GM12873 (cell line): ENCODE measurements around the gene TNRC6A.

ENCODE experiments used
- CTCF ChIP-seq: IDR thresholded peaks from 2 replicates; pipeline ENCODE4 v1.5.1; 2012; ENCODE audit warnings: low read depth, mild to moderate bottlenecking, moderate library complexity, low read length, control low read depth; ENCODE audit not compliant: insufficient read depth; ENCODE audit errors: missing control alignments

TNRC6A gene

GRCh38 chr16:24749310-24749709 lies 19.9 kb downstream of the TNRC6A start:
- no peak for TF ChIP-seq CTCF

- TF ChIP-seq CTCF = no peak
Measured at GRCh38 chr16:24753000-24753399, 23.5 kb downstream of the TNRC6A start.

- TF ChIP-seq CTCF = no peak
Measured at GRCh38 chr16:24753437-24753836, 24.0 kb downstream of the TNRC6A start.

- TF ChIP-seq CTCF = no peak
Measured at GRCh38 chr16:24754543-24754942, 25.1 kb downstream of the TNRC6A start.

- no peak for TF ChIP-seq CTCF
Measured at GRCh38 chr16:24755201-24755874, 25.9 kb downstream of the TNRC6A start.

- no peak for TF ChIP-seq CTCF
Measured at GRCh38 chr16:24758373-24758772, 28.9 kb downstream of the TNRC6A start.

- no peak for TF ChIP-seq CTCF
Measured at GRCh38 chr16:24759006-24759405, 29.6 kb downstream of the TNRC6A start.
